Spinal cord (tissue), 10 donors: ENCODE results near the gene CCDC124. TPM values are rescaled to one million over a fixed set of nuclear protein-coding genes. Genes with fewer than 3 reads are reported as not detected.

ENCODE experiments used
- DNase-seq, 6 donors: peaks; one replicate each; pipeline versions ENCODE4 v3.0.0 to v3.0.0-alpha.2; 2013 to 2015; ENCODE audit warnings: low spot score in 6 of 6, low read depth in 4 of 6
- H3K27ac ChIP-seq: one replicate; pipeline ENCODE4 v1.5.1; 2013; ENCODE audit warnings: low read depth, low read length, control low read depth
- H3K27me3 ChIP-seq: one replicate; pipeline ENCODE4 v1.6.1; 2013; ENCODE audit warnings: low read length; ENCODE audit not compliant: control insufficient read depth, insufficient read depth
- H3K36me3 ChIP-seq: one replicate; pipeline ENCODE4 v1.6.1; 2013; ENCODE audit warnings: low read length; ENCODE audit not compliant: control insufficient read depth, insufficient read depth
- H3K4me1 ChIP-seq: one replicate; pipeline ENCODE4 v1.6.1; 2013; ENCODE audit warnings: low read length; ENCODE audit not compliant: control insufficient read depth, insufficient read depth
- H3K4me3 ChIP-seq: one replicate; pipeline ENCODE4 v1.5.1; 2013; ENCODE audit warnings: low read depth, low read length, control low read depth
- H3K9me3 ChIP-seq: one replicate; pipeline ENCODE4 v1.6.1; 2013; ENCODE audit warnings: low read length; ENCODE audit not compliant: control insufficient read depth, insufficient read depth
- WGBS: methylation state at CpG from one replicate; pipeline ENCODE4 v1.1.5; 2013; ENCODE audit warnings: missing lambda C conversion rate; ENCODE audit not compliant: insufficient coverage; 5-methylcytosine and 5-hydroxymethylcytosine counted together
- polyA plus RNA-seq, 2 donors: library from polyadenylated mRNA; unstranded; fragments of 120-200 nt; gene quantifications; one replicate each; pipeline ENCODE4 v1.2.1, GENCODE V29; 2013; ENCODE audit not compliant: insufficient read length in 2 of 2
- total RNA-seq, 2 donors: library from RNA; depleted of rRNA in 1 of 2; stranded (reverse); fragments of 120-200 nt in 1 of 2; fragments of >200 nt in 1 of 2; gene quantifications; one replicate each; pipeline versions ENCODE4 v1.2.3 to v1.2.4, GENCODE V29; 2013 to 2014
- donor health status: healthy.

The CCDC124 gene
- total and polyA plus RNA-seq, 4 donors: 24.5 to 142 (median 83.9) TPM

DNA sequence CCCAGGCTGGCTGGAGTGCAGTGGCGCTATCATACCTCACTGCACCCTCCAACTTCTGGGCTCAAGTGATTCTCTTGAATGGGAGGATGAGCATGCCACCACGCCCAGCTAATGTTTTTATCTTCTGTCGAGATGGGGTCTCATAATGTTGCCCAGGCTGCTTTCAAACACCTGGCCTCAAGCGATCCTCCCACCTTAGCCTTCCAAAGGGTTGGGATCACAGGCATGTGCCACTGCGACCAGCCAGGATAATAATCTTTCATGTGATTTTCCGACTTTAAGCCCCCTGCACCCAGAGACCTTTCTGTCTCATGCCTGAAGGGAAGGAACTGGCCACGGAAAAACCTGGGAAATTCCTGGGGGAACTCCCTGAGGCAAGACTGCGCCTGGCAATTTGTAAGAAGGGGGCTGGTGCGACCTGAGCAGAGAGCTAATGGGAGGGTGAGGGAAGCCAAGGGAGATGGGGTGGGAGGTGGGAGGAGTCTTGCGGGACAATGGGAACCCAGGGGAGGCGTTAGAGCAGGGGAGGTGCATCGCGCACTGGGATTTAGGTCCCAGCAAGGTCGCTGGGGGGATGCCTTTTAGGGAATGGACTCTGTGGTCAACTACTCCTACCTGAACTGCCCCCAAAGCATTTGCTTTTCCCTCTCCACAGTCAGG, 1.2 kb upstream of the CCDC124 start:
- H3K27ac ChIP-seq: no peak overlapping the region
- H3K27me3 ChIP-seq: no peaks in the 10 kb centered on the region
- H3K4me3 ChIP-seq: peak overlapping the region; percentile 97
- H3K9me3 ChIP-seq: no peaks in the 10 kb centered on the region
- H3K4me1 ChIP-seq: peaks cover 20% of the 10 kb centered on the region
- 26% methylated on average over 8 of the region's 14 CpGs for WGBS
- H3K36me3 ChIP-seq: peaks cover 16% of the 10 kb centered on the region
- peak in 2 of 6 donors; percentile 38 to 53 for DNase-seq

DNA sequence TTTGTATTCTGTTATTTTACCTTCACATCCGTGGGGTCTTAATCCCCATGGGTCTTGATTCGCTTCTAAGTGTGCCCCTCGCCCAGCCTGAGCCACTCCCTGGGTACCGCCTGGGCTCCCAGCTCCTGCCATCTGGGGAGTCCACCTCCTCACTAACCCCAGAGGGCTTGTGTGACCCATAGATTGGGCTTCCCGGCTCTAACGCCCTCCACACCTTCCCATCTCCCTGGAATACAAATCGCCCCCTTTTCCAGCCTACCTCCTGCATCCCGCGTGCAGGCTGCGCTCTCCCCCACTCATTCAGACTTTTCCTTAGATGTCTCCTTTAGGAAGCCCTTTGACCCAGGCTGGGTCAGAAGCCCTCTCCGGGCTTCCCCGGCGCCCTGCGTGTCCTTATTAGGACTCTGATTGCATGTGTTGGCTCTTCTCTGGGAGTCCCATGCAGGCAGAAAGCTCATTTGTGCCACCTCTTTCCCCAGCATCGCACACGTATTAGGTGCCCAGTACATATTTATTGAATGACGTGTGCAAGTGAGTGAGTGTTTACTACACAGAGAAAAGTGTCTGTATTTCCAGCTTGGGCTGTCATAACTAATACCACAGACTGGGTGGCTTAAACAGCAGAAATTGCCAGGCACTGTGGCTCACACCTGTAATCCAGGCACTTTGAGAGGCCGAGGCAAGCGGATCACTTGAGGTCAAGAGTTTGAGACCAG, 757 bp downstream of the CCDC124 start:
- Histone ChIP-seq H3K4me1 (peaks cover 20% of the 10 kb centered on the region), H3K27me3 (no peaks in the 10 kb centered on the region), H3K9me3 (no peaks in the 10 kb centered on the region), H3K27ac (no peak overlapping the region), H3K4me3 (peak overlapping the region; percentile 97), H3K36me3 (peaks cover 26% of the 10 kb centered on the region)
- WGBS: 19% methylated on average over 16 of the region's 19 CpGs
- no peak for DNase-seq

DNA sequence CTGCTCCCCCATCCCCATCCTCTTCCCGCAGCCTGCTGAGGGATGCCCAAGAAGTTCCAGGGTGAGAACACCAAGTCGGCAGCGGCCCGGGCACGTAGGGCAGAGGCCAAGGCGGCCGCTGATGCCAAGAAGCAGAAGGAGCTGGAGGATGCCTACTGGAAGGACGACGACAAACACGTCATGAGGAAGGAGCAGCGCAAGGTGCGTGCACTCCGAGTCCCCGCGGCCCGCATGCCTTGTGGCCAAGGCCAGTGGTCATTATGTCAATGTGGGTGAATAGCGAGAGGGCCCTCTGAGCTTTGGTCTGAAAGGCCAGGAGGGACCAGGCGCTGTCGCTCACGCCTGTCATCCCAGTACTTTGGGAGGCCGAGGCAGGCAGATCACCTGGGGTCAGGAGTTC, 3.6 kb downstream of the CCDC124 start:
- 94% methylated on average over 21 of the region's 21 CpGs for WGBS
- H3K4me3 ChIP-seq: no peak overlapping the region
- peaks cover 51% of the 10 kb centered on the region for H3K36me3 ChIP-seq
- H3K4me1 ChIP-seq: peaks cover 20% of the 10 kb centered on the region
- no peak for DNase-seq
- H3K27me3 ChIP-seq: no peaks in the 10 kb centered on the region
- no peak overlapping the region for H3K27ac ChIP-seq
- no peaks in the 10 kb centered on the region for H3K9me3 ChIP-seq

DNA sequence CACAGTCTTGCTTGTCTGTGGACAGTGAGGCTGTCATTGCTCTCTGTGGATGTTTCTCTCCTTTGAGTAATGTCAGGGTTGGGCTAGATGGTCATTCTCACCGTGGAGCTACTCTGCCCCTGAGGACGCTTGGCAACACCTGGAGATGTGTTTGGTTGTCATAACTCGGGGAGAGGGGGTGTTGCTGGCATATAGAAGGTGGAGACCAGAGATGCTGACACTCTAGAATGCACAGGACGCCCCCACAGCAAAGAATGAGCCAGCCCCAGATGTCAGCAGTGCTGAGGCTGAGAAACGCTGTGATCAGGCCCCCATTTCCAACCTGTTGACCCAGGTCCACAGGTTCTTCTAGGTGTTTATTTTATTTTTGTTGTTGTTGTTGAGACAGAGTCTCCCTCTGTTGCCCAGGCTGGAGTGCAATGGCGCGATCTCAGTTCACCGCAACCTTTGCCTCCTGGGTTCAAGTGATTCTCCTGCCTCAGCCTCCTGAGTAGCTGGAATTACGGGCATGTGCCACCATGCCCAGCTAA, 4.6 kb downstream of the CCDC124 start:
- H3K27ac ChIP-seq: no peak overlapping the region
- H3K27me3 ChIP-seq: no peaks in the 10 kb centered on the region
- no peaks in the 10 kb centered on the region for H3K9me3 ChIP-seq
- no peak for DNase-seq
- 94% methylated on average over 7 of the region's 9 CpGs for WGBS
- peaks cover 62% of the 10 kb centered on the region for H3K36me3 ChIP-seq
- peaks cover 12% of the 10 kb centered on the region for H3K4me1 ChIP-seq
- no peak overlapping the region for H3K4me3 ChIP-seq

DNA sequence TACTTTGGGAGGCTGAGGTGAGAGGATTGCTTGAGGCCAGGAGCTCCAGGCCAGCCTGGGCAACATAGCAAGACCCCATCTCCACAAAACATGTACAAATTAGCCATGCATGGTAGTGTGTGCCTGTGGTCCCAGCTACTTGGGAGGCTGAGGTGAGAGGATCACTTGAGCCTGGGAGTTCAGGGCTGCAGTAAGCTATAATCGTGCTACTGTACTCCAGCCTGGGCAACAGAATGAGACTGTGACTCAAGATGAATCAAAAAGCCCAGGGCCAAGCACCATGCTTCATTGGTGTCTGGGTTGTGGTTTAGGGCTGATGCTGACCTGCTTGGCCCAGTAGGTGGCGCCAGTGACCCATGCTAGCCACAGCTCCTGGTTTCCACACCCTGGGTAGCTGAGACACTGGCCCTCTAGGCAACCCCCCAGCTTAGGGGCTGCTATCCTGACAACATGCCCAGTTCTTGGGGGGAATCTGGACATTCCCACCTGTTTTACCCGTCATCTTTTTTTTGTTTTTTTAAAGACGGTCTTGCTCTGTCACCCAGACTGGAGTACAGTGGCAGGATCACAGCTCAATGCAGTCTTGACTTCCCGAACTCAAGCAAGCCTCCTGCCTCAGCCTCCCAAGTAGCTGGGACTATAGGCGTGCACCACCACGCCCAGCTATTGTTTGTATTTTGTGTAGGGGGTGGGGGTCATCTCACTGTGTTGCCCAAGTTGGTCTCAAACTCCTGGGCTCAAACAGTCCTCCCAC, 5.5 kb downstream of the CCDC124 start:
- Histone ChIP-seq H3K9me3 (no peaks in the 10 kb centered on the region), H3K4me1 (peaks cover 8% of the 10 kb centered on the region), H3K36me3 (peaks cover 70% of the 10 kb centered on the region), H3K27me3 (no peaks in the 10 kb centered on the region), H3K4me3 (no peak overlapping the region), H3K27ac (no peak overlapping the region)
- 33% methylated on average over 4 of the region's 7 CpGs for WGBS
- DNase-seq: peak in 3 of 6 donors; percentile 69 to 89 (median 87)

DNA sequence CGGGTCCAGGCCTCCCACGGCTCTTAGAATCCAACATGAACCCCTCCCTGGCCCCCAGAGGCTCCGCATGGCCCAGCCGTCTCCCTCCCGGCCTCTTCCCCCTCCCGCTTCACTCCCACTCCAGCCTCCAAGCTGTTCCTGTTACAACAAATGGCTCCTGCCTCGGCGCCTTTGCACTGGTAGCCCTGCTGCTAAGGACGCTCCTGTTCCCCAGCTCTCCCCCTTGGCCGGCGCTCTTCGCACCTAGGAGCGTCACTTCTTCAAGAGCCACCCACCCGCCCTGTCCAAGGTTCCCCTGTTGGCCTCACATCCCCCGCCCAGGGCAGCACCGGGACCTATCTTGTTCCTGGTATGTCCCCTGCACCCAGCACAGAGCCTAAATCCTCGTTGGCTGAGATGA, 9.4 kb downstream of the CCDC124 start:
- 64% methylated on average over 15 of the region's 17 CpGs for WGBS
- H3K36me3 ChIP-seq: peaks cover 69% of the 10 kb centered on the region
- DNase-seq: no peak

DNA sequence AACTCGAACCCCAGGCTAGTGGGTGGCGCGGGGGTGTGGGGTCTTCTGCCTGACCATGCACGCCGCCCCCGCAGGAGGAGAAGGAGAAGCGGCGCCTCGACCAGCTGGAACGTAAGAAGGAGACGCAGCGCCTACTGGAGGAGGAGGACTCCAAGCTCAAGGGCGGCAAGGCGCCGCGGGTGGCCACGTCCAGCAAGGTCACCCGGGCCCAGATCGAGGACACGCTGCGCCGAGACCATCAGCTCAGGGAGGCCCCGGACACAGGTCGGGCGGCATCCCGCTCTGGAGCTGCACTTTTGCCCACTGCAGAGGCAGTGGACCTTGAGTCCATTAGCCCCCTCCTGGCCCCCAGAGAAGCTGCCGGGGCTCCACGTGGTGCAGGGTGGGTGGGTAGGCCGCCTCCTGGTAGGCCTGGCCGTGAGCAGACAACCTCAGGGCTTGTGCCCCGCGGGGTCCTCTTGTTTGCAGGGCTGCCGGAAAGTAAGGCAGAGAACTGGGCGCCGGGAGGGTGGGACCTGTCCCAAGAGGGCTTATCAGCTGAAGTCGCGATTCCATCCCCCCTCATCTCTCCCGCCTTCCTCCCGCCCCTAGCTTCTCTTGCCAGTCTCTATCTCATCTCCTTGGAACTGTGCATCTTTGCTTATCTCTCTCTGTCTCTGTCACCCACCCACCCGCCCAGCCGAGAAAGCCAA, 9.9 kb downstream of the CCDC124 start:
- Histone ChIP-seq H3K27ac (no peak overlapping the region), H3K4me3 (no peak overlapping the region)
- no peak for DNase-seq

More for the DNA sequence above, 9.4 kb downstream of the CCDC124 start:
- no peak overlapping the region for H3K4me3 ChIP-seq
- H3K27ac ChIP-seq: no peak overlapping the region
- no peaks in the 10 kb centered on the region for H3K27me3 ChIP-seq
- no peaks in the 10 kb centered on the region for H3K9me3 ChIP-seq
- peaks cover 6% of the 10 kb centered on the region for H3K4me1 ChIP-seq

DNA sequence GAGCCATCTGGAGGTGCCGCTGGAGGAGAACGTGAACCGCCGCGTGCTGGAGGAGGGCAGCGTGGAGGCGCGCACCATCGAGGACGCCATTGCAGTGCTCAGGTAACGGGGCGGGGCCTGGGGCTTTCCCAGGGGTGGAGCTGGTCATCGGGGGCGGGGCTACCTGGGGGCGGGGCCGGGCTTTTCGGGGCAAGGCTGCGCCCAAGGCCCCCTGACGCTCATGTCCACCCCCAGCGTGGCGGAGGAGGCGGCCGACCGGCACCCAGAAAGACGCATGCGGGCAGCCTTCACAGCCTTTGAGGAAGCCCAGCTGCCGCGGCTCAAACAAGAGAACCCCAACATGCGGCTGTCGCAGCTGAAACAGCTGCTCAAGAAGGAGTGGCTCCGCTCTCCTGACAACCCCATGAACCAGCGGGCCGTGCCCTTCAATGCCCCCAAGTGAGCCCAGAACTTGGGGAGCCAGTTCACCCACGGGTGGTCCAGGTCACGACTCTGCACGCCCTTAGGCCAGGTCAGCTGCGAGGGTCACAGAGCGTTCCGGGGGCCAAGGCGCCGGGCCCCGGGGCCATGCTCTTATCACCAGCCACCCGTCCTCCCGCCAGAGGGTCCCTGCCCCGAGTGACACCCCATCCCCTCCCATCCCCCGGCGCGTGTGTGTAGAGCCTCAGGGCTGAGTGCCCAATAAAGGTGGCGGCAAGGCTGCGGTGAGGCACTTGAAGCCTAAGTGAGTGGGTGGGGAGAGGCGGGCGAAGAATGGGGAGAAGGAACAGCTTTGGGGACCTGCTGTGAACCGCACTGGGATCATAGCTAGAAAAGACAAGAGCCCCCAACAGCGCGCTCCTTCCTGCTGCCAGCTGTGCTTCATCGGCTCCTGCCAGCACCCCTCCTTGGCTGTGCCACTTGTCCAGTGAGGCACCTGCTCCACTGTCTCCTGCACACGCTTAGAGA, 10.7 kb downstream of the CCDC124 start:
- no peak overlapping the region for H3K4me3 ChIP-seq
- WGBS: 65% methylated on average over 44 of the region's 57 CpGs
- no peak for DNase-seq
- peaks cover 65% of the 10 kb centered on the region for H3K36me3 ChIP-seq
- peaks cover 11% of the 10 kb centered on the region for H3K4me1 ChIP-seq
- no peaks in the 10 kb centered on the region for H3K9me3 ChIP-seq
- no peaks in the 10 kb centered on the region for H3K27me3 ChIP-seq
- H3K27ac ChIP-seq: no peak overlapping the region

More for the DNA sequence above, 9.9 kb downstream of the CCDC124 start:
- Histone ChIP-seq H3K36me3 (peaks cover 66% of the 10 kb centered on the region), H3K27me3 (no peaks in the 10 kb centered on the region), H3K4me1 (peaks cover 10% of the 10 kb centered on the region), H3K9me3 (no peaks in the 10 kb centered on the region)
- WGBS: 61% methylated on average over 38 of the region's 41 CpGs
